GM13977 (cell line): Measurements from ENCODE around the gene LIPG.

Experiments used
- DNase-seq: peaks from one replicate; pipeline ENCODE4 v3.0.0; 2012; ENCODE audit warnings: low spot score
- CTCF ChIP-seq: IDR thresholded peaks from 2 replicates; pipeline ENCODE4 v1.5.1; 2012; ENCODE audit warnings: mild to moderate bottlenecking, control low read depth; ENCODE audit not compliant: insufficient read depth; ENCODE audit errors: extremely low read depth, missing control alignments
- in situ Hi-C: fragments of 300-500 bp; cut with MboI; formaldehyde crosslinking; loops from one replicate; pipeline ENCODE4 v1.12.0; 2022; ENCODE audit warnings: low sequenced_read_pairs, low pct_unique_long_range_greater_than_20kb, mixed read lengths, inconsistent platforms; ENCODE audit not compliant: unreplicated experiment

The LIPG gene

GRCh38 chr18:49631146-49631866, 69.4 kb downstream of the LIPG start:
- TF ChIP-seq CTCF, result no peak
- in situ Hi-C loops, result no loop called here
- DNase-seq, result no peak

- in situ Hi-C loops, result no loop called here
- no peak for DNase-seq
- TF ChIP-seq CTCF, result no peak
Measured at GRCh38 chr18:49632588-49632987, 70.7 kb downstream of the LIPG start.

DNA sequence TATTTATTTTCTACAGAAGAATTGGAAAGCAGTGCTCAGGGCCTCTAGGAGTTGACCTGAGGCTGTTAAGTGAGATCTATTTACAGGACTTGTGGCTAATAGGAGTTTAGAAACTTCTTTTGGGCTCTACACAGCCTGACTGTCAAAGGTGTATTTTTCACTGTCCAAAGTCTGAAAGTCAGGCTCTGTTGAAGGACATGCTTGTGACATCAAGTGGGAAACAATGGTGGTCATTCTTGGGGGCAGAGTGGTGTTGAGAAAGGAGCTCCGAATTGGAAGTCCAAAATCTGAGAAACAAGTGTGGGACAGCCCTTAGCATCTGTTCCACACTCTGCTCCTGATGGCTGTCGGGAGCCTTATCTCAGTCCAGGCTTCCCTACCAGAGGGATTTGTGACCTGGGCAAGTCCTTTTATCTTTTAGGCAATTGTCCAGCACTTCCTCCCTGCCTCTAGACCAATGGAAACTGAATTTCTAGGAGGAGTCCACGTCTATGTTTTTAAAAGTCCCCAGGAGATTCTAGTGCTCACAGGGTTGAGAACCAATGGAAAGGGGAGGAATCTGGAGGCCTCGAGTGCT, 76.4 kb downstream of the LIPG start:
- TF ChIP-seq CTCF, result no peak
- no peak for DNase-seq
- in situ Hi-C loops, result no loop called here

GRCh38 chr18:49638891-49639557, 77.2 kb downstream of the LIPG start:
- in situ Hi-C loops, result no loop called here

DNA sequence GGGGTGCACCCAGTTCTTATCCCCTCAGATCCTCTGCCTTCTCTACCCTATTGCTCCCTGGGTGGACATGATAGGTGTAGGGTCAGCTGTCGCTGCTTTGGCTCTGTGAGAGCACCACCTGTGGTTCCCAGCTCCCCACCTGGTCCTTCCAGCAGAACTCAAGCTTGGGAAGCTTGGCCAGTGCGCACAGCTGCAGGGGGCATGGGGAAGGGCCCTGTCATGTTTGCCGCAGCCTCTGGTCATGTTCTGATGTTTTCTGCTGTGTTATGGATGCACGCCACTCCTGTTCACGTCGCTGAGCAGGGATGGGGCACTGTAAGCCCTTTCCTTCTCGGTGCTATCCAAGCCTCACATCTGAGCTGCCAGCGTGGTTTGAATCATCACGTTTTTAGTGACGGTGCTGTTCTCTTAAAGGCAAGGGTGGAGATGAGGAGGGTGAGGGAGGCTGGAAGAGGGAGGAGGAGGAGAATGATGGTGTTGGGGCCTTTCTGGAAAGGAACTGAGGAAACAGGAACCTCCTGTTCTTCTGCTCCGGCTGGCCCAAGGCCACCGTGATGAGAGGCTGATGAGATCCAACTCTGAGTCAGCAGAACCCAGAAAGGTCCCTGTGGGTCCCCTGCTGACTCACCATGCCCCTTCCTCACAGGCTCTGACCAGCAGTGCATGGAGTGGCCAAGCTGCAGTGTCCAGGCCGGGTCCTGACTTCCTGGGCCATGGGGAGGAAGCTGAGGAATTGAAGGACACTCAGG, 78.0 kb downstream of the LIPG start:
- DNase-seq, result no peak
- in situ Hi-C loops, result no loop called here
- TF ChIP-seq CTCF, result no peak

More at GRCh38 chr18:49638891-49639557, 77.2 kb downstream of the LIPG start:
- DNase-seq, result no peak
- TF ChIP-seq CTCF, result no peak

GRCh38 chr18:49640741-49641140, 78.9 kb downstream of the LIPG start:
- no peak for DNase-seq
- in situ Hi-C loops, result no loop called here
- no peak for TF ChIP-seq CTCF
